HG03108 (cell line): ENCODE measurements around the gene HPCAL1.

Source experiments
- ATAC-seq: cut with Tn5 transposase; IDR thresholded peaks from one replicate; pipeline ENCODE4 v1.9.1; 2021; ENCODE audit warnings: moderate library complexity; ENCODE audit not compliant: unreplicated experiment

HPCAL1 gene

GRCh38 chr2:10320575-10320931 is 17.8 kb downstream of the HPCAL1 start:
- no peak for ATAC-seq

DNA sequence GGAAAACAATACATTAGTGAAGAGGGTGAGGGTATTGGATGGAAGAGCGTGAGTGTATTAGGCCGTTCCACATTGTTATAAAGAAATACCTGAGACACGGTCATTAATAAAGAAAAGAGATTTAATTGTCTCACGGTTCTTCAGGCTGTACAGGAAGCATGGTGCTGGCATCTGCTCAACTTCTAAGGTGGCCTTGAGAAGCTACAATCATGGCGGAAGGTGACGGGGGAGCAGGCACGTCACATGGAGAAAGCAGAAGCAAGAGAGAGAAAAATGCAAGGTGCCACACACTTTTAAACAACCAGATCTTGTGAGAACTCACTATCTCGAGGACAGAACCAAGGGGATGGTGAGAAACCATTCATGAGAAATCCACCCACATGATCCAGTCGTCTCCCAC is 18.2 kb downstream of the HPCAL1 start:
- ATAC-seq = no peak

DNA sequence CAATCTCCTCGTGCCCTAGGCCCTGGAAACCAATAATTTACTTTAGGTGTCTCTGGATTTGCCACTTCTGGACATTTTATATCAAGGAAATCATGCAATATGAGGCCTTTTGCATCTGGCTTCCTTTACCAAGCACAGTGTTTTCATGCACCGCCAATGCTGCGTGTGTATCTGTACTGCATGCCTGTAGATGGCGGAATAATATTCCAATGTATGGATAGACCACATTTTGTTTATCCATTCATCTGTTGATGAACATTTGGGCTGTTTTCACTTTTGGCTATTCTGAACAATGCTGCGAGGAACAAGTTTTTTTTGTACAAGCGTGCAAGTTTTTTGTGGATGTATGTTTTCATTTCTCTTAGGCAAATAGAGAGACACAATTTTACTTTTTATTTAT is 18.9 kb downstream of the HPCAL1 start:
- no peak for ATAC-seq

DNA sequence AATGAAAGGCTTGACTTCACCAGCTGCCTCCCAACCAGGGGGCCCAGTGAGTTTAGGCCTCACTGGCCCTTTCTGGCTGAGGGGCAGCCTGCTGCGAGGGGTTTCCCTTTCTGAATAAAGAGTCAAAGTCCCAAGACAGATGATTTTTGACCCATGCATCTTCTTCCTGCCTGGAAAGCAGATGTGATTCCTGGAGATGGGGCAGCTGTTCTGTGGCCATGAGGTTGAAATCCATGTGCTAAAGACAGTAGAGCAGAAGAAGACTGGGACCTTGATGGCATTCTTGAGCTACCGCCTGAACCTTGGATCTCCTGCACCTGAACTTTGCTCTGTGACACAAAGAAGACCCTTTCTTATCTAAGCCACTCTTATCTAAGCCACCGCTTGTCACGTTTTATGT is 19.8 kb downstream of the HPCAL1 start:
- no peak for ATAC-seq

DNA sequence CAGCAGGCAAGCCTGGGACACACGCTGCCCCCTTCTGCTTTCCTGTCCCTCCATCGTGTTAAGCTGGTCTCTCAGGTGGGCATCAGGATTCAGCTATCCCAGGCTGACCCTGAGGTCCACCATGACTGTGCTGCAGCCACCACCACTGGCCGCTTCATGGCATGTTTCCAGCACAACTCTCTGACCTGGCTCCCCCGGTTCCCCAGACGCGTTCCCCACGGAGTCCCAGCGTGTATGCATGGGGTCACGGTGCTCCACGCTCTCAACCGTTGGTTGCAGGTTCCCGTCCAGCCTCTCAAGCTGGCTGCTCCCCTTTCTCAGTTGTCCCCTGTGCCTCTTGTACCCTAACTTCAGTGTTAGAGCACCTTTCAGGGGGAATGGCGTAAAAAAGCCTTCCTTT is 20.3 kb downstream of the HPCAL1 start:
- ATAC-seq = no peak

GRCh38 chr2:10323535-10323934 is 20.8 kb downstream of the HPCAL1 start:
- no peak for ATAC-seq

DNA sequence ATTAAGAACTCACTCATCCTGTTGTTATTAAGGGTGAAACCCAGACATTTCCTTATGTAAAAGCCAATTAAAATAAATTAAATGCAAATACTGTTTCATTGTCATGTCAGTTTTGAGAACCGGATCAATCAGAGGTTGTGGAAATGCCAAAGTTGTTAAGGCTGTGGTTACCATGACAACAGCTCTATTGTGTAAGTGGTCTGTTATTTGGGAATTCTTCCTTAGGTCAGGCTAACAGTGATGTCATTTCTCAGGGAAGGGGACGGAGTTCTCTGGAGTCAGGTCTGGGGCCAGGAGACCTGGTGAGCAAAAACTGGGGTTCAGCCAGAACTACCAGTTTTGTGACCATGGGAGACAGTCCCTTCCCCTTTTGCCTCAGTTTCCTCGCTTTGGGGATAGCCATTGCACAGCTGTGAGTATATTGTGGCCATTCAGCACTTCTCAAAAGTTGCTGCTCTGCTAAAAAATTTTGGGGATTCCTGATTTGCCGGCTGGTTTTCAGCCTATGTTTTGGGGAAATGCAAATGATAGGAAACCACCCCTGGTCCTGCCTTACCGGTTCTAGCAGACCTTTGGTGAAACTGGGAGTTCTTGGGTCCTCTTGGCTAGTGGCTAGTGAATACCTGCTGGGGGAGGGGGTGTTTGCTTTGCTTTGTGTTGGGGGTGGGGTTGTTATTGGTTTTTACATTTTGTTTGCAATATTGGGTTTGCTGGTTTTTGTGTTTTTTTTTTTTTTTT is 21.6 kb downstream of the HPCAL1 start:
- no peak for ATAC-seq

- no peak for ATAC-seq
These were observed 22.8 kb downstream of the HPCAL1 start for GRCh38 chr2:10325278-10326145.

- no peak for ATAC-seq
These were observed 23.5 kb downstream of the HPCAL1 start for GRCh38 chr2:10326151-10326616.

DNA sequence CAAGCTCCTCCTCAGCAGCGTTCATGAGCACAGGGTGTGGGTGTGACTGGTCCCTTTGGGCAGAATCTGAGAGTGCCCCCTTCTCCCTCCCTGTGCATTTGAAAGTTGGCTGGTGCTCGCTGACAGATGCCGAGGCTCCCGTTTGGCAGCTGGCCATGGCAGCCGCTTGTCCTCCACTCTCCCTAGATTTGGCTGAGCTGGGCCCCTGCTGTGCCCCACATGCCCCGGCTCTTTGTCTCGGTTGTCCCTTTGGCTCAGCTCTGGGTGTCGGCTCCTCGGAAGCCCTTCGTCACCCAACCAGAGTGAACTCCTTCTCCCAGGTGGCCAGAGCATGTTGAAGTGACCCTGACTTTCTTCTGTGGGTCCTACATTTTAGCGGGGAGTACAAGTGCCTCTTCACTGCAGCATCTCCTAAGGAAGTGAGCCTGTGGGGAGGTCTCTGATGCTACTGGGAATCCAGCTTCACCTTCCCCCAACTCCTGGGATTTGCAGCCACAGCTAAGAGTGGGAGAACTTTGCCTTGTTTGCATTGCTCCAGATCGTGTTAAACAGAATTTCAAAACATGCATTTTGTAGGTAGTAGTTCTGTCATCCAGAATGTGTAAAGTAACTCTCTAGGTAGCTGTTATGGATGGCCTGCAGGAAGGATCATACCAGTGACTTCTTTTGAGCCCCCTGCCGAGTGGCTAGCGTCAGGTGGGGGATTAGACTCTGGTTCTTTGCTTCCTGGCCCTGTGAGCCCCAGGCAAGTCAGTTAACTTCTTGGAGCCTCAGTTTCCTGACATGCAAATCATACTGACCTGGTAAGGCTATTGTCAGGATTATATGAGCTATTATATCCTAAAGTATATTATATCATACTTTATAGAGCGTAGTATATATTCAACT is 24.2 kb downstream of the HPCAL1 start:
- ATAC-seq = no peak

DNA sequence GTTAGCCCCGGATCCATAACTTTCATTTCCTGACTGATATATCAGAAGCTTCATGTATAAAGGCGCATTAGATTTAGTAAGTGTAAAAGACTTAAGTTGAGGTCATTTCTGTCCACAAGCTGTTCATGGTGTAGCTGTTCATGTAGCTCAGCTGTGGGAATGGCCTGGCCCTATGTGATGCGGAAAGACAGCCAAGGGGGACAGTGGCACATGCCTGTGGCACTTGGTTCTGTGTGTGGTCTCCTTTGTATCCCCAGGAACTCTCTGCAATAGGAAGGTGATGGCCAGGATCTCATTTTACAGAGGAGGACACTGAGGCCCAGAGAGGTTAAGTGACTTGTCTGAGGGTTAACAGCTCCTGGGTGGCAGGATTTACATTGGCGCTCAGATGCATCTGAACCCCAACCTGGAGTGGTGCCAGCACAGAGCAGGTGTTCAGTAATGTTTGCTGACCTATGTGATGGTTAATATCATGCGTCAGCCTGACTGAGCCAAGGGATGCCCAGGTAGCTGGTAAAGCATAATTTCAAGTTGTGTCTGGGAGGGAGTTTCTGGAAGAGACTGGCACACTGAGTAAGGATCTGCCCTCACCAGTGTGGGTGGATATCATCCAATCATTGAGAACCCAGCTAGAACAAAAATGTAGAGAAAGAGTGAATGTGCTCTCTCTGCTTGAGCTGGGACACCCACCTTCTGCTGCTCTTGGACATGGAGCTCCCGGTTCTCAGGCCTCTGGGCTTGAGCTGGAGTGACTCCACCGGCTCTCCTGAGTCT is 25.4 kb downstream of the HPCAL1 start:
- no peak for ATAC-seq

- ATAC-seq = no peak
These were observed 26.2 kb downstream of the HPCAL1 start for GRCh38 chr2:10328670-10329579.

DNA sequence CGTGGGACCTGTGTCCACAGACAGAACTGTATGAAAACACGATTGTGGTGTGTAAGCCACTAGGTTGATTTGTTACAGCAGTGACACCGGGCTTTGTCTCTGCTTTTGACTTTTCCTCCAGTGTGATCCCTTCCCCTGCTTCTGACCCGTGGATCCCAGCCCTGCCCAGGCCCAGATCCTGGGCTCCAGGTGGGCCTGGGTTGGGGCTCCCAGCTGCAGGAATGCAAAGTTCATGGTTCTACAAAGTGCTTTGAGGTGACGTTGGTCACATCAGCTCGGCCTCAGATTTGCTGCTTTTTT is 26.8 kb downstream of the HPCAL1 start:
- ATAC-seq = no peak

GRCh38 chr2:10329880-10330699 is 27.4 kb downstream of the HPCAL1 start:
- ATAC-seq = no peak

GRCh38 chr2:10330700-10331026 is 28.0 kb downstream of the HPCAL1 start:
- no peak for ATAC-seq

GRCh38 chr2:10331027-10331701 is 28.5 kb downstream of the HPCAL1 start:
- ATAC-seq = peak; percentile 65

GRCh38 chr2:10331702-10332401 is 29.1 kb downstream of the HPCAL1 start:
- peak; percentile 68 for ATAC-seq
